ENCODE measurements around the gene DFFA. TPM values are rescaled to one million over a fixed set of nuclear protein-coding genes. Genes with fewer than 3 reads are reported as not detected.

The DFFA gene
- total and polyA plus RNA-seq, 9 of the 15 experiments (the other 6 are each of a cell fraction or from before 2014, with no cell fraction given): 39.6 to 74.8 (median 59.2) TPM

- ATAC-seq (no peak), DNase-seq (ENCODE audit: extremely low read depth in 1 of 4, low spot score in 3 of 4) (no peak), FAIRE-seq (no peak)
- BruUV-seq (replicated peaks): no TSS peak
- no peaks in the 10 kb centered on the region for H4K20me1 ChIP-seq (replicated peaks; ENCODE audit: control insufficient read depth, insufficient read depth, low read length)
- no peaks in the 10 kb centered on the region for H3K36me3 ChIP-seq (ENCODE audit: control insufficient read depth, insufficient read depth, low read length)
- no peak overlapping the region for H2AFZ ChIP-seq (ENCODE audit: low read depth, low read length)
- H3K79me2 ChIP-seq (ENCODE audit: control insufficient read depth, insufficient read depth, low read length): peaks cover 12% of the 10 kb centered on the region; the same call in 2 of the 3 replicates
- H3K9me3 ChIP-seq (replicated peaks; ENCODE audit: control insufficient read depth, insufficient read depth, low read depth, low read length): no peaks in the 10 kb centered on the region
- POLR2A ChIA-PET: interaction anchor here (1.0 to 2.3 kb wide), 2 partner anchors 14 to 52 kb away, joined by 4 to 11 read pairs; no protein-coding TSS in a partner anchor
- peak overlapping the region in 1 of 2 experiments; percentile 67; a peak in 2 of 4 replicates for H3K9ac ChIP-seq (ENCODE audit: insufficient read depth in 1 of 2, low read depth in 2 of 2, low read length in 2 of 2)
- peaks cover 9 to 22% of the 10 kb centered on the region in 2 experiments; a peak in 4 of 5 replicates for H3K4me1 ChIP-seq (replicated peaks in 1 of 2; ENCODE audit: control insufficient read depth in 2 of 2, insufficient read depth in 2 of 2, low read length in 2 of 2)
- intact Hi-C loops (cut with micrococcal nuclease) (loop anchor here (1.0 to 10.0 kb wide), 8 partner anchors 52 to 645 kb away; partner anchors contain the start of genes KIF1B, LZIC, NMNAT1 and UBE4B), in situ Hi-C loops (cut with MboI) (loop anchor here (5.0 kb wide), 1 partner anchor 557 kb away; no protein-coding TSS in a partner anchor)
- TF ChIP-seq BRF1 (IDR thresholded peaks at IDR 0.05; ENCODE audit: borderline replicate concordance, extremely low read depth, insufficient read length) (no peak), RBM22 (IDR thresholded peaks at IDR 0.05; ENCODE audit: low read depth, low read length, poor library complexity, severe bottlenecking) (no peak), ETS1 (conservative IDR thresholded peaks at IDR 0.05; ENCODE audit: control insufficient read depth, low read depth, low read length) (no peak), SUPT5H (IDR thresholded peaks at IDR 0.05) (no peak), GABPA (tag; conservative IDR thresholded peaks at IDR 0.05; ENCODE audit: low read depth) (no peak), STAT5B (CRISPR knock-in tag; IDR thresholded peaks at IDR 0.05) (no peak), ZFP30 (CRISPR knock-in tag; IDR thresholded peaks at IDR 0.05; ENCODE audit: borderline replicate concordance) (no peak), GTF2B (IDR thresholded peaks at IDR 0.05; ENCODE audit: extremely low read depth, insufficient read length) (no peak), E2F6 (IDR thresholded peaks at IDR 0.05; ENCODE audit: borderline replicate concordance in 1 of 2, extremely low read depth in 1 of 2, insufficient read depth in 1 of 2, insufficient read length in 1 of 2, low read depth in 1 of 2, low read length in 1 of 2, poor library complexity in 1 of 2, severe bottlenecking in 1 of 2) (no peak), ZNF277 (CRISPR knock-in tag; IDR thresholded peaks at IDR 0.05; ENCODE audit: borderline replicate concordance) (no peak), CBX8 (IDR thresholded peaks at IDR 0.05; ENCODE audit: borderline replicate concordance, extremely low read depth, low read depth, low read length, poor library complexity, severe bottlenecking) (no peak), MAX (CRISPR knock-in tag; IDR thresholded peaks at IDR 0.05) (no peak), CGGBP1 (CRISPR knock-in tag; IDR thresholded peaks at IDR 0.05) (no peak), RFX1 (IDR thresholded peaks at IDR 0.05) (no peak), SP2 (IDR thresholded peaks at IDR 0.05; ENCODE audit: extremely low read depth, low read depth, low read length, poor library complexity, severe bottlenecking) (no peak), TBL1XR1 (IDR thresholded peaks at IDR 0.05; ENCODE audit: low read length in 2 of 2) (no peak)
- WGBS (ENCODE audit: insufficient coverage, low coverage, missing lambda C conversion rate): 51% methylated on average over 5 of the region's 5 CpGs
- H3K27ac ChIP-seq (ENCODE audit: extremely low read depth, low read depth, low read length): no peak overlapping the region
- no peaks in the 10 kb centered on the region for H3K27me3 ChIP-seq (ENCODE audit: control insufficient read depth in 2 of 2, insufficient read depth in 2 of 2, low read length in 2 of 2)
- H3K4me3 ChIP-seq: no peak overlapping the region
- no peak overlapping the region for H3K4me2 ChIP-seq (ENCODE audit: insufficient read depth, low read length)
- H3K9me1 ChIP-seq (ENCODE audit: control insufficient read depth, insufficient read depth, low read length): peaks cover 3% of the 10 kb centered on the region
- CTCF ChIA-PET (ENCODE audit: low intra/inter-chr PET ratio): interaction anchor here (0.9 to 5.7 kb wide), 7 partner anchors 41 to 554 kb away, joined by 4 to 95 read pairs (median 4); partner anchors contain the start of gene KIF1B
These were observed 43.3 kb downstream of the DFFA start for GRCh38 chr1:10428984-10429383.

All from K562 (cell line).